Neuronal stem cell (in vitro differentiated cells): ENCODE data around the gene SLC2A4RG.
"Not testable (repeated sequence)": the region's sequence is repeated elsewhere in the genome, so short reads cannot be mapped to it uniquely, and the experiment has no call there.

ENCODE experiments used
- DNase-seq: peaks from one replicate; pipeline ENCODE4 v3.0.0-alpha.2; 2013; ENCODE audit warnings: low spot score
- H2AFZ ChIP-seq: one replicate; pipeline ENCODE4 v1.6.1; 2013; ENCODE audit warnings: mild to moderate bottlenecking, low read length, inconsistent platforms
- H2AK5ac ChIP-seq: 2 replicates; pipeline ENCODE4 v1.6.1; 2013; ENCODE audit warnings: low read depth, mild to moderate bottlenecking, inconsistent platforms, low read length, moderate library complexity, mixed read lengths
- H2BK120ac ChIP-seq: 2 replicates; pipeline ENCODE4 v1.6.1; 2013; ENCODE audit warnings: low read depth, mild to moderate bottlenecking, inconsistent platforms, low read length, moderate library complexity, mixed read lengths
- H2BK12ac ChIP-seq: one replicate; pipeline ENCODE4 v1.6.1; 2013; ENCODE audit warnings: low read length, inconsistent platforms
- H2BK15ac ChIP-seq: 2 replicates; pipeline ENCODE4 v1.6.1; 2013; ENCODE audit warnings: mild to moderate bottlenecking, low read length, inconsistent platforms, mixed read lengths
- H2BK5ac ChIP-seq: one replicate; pipeline ENCODE4 v1.6.1; 2013; ENCODE audit warnings: inconsistent platforms, mild to moderate bottlenecking, low read length, moderate library complexity
- H3K14ac ChIP-seq: one replicate; pipeline ENCODE4 v1.6.1; 2013; ENCODE audit warnings: low read length, inconsistent platforms
- H3K18ac ChIP-seq: 2 replicates; pipeline ENCODE4 v1.6.1; 2013; ENCODE audit warnings: low read length, inconsistent platforms
- H3K23ac ChIP-seq: 2 replicates; pipeline ENCODE4 v1.6.1; 2013; ENCODE audit warnings: low read depth, mild to moderate bottlenecking, mixed read lengths, low read length, inconsistent platforms; ENCODE audit not compliant: poor library complexity
- H3K27ac ChIP-seq: replicated peaks from 3 replicates; pipeline ENCODE4 v1.5.1; 2013; ENCODE audit warnings: low read length, inconsistent platforms
- H3K27me3 ChIP-seq, 3 experiments: 2 replicates each; pipeline ENCODE4 v1.6.1; 2013; ENCODE audit warnings: low read length in 3 of 3, mild to moderate bottlenecking in 2 of 3, inconsistent platforms in 1 of 3, low read depth in 1 of 3, mixed read lengths in 1 of 3, moderate library complexity in 1 of 3; ENCODE audit not compliant: control insufficient read depth in 3 of 3, insufficient read depth in 3 of 3
- H3K36me3 ChIP-seq, 2 donors: replicated peaks in 1 of 2; 2 replicates each; pipeline ENCODE4 v1.6.1; 2013; ENCODE audit warnings: low read length in 2 of 2; ENCODE audit not compliant: control insufficient read depth in 2 of 2, insufficient read depth in 2 of 2
- H3K4ac ChIP-seq: 2 replicates; pipeline ENCODE4 v1.6.1; 2013; ENCODE audit warnings: inconsistent platforms, mild to moderate bottlenecking, low read length, moderate library complexity
- H3K4me1 ChIP-seq, 2 donors: 1 replicate in 1 of 2; 2 replicates in 1 of 2; pipeline ENCODE4 v1.6.1; 2013; ENCODE audit warnings: low read length in 2 of 2, low read depth in 1 of 2; ENCODE audit not compliant: control insufficient read depth in 2 of 2, insufficient read depth in 1 of 2
- H3K4me2 ChIP-seq: one replicate; pipeline ENCODE4 v1.6.1; 2013; ENCODE audit warnings: mild to moderate bottlenecking, low read length, inconsistent platforms; ENCODE audit not compliant: insufficient read depth, poor library complexity, severe bottlenecking
- H3K4me3 ChIP-seq, 2 donors: 2 replicates each; pipeline ENCODE4 v1.5.1; 2013; ENCODE audit warnings: low read length in 2 of 2, mild to moderate bottlenecking in 2 of 2, inconsistent platforms in 1 of 2, moderate library complexity in 1 of 2
- H3K79me1 ChIP-seq: one replicate; pipeline ENCODE4 v1.6.1; 2013; ENCODE audit warnings: low read depth, mild to moderate bottlenecking, inconsistent platforms, low read length, moderate library complexity
- H3K9ac ChIP-seq: one replicate; pipeline ENCODE4 v1.6.1; 2013; ENCODE audit warnings: mild to moderate bottlenecking, low read depth, low read length, inconsistent platforms; ENCODE audit not compliant: poor library complexity
- H3K9me3 ChIP-seq, 2 donors: replicated peaks in 1 of 2; 2 replicates each; pipeline versions ENCODE3 to v1.6.1; 2013; ENCODE audit warnings: low read length in 2 of 2, mild to moderate bottlenecking in 2 of 2, inconsistent platforms in 1 of 2, low read depth in 1 of 2, mixed read lengths in 1 of 2, moderate library complexity in 1 of 2; ENCODE audit not compliant: control insufficient read depth in 2 of 2, insufficient read depth in 1 of 2
- H4K8ac ChIP-seq: one replicate; pipeline ENCODE4 v1.6.1; 2013; ENCODE audit warnings: low read depth, mild to moderate bottlenecking, inconsistent platforms, low read length, moderate library complexity
- H4K91ac ChIP-seq: one replicate; pipeline ENCODE4 v1.6.1; 2013; ENCODE audit warnings: low read length, low read depth, mild to moderate bottlenecking, inconsistent platforms; ENCODE audit not compliant: poor library complexity
- WGBS, 2 donors: extraction: QIAGEN DNeasy Blood & Tissue Kit; methylation state at CpG; one replicate each; pipeline ENCODE4 v1.1.7; 2013; ENCODE audit warnings: missing lambda C conversion rate in 2 of 2, mixed read lengths in 1 of 2; ENCODE audit not compliant: insufficient read length in 2 of 2, insufficient replicate concordance in 1 of 2; ENCODE audit errors: extremely low coverage in 2 of 2; 5-methylcytosine and 5-hydroxymethylcytosine counted together

The SLC2A4RG gene

DNA sequence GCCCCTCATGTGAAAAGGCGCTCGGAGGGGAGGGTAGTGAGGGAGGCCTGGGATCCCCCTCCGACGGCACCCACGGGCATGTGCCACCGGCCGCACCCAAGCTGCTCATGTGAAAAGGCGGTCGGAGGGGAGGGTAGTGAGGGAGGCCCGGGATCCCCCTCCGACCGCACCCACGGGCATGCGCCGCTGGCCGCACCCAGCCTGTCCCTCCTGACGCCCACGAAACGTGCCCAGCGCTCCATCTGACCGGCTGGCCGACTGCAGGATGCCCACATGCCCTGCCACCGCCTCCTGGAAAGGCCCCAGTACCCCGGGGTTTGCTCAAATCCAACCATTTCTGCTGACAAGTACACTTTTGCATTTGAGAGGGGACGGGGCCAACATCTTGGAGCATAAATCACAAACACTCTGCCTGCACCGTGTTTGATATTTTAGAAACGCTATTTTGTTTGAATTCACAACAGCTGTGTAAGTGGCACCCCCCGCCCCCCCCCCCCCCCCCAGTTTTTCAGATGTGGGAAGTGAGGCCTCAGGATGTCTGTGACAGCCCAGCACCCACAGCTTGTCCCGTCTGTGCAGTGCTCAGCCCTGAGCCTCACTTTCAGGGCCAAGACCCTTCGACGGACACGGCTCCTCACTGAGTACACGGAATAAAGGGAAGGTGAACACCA lies 34.1 kb downstream of the SLC2A4RG start:
- no CpG with 5 or more reads among the region's 33 CpGs for WGBS, 2 donors
- no peak overlapping the region for H3K27ac ChIP-seq
- no peak overlapping the region for H3K4me2 ChIP-seq
- H4K91ac ChIP-seq, result no peak overlapping the region
- no peak overlapping the region for H3K9ac ChIP-seq
- H2BK120ac ChIP-seq, result no peak overlapping the region
- H2BK12ac ChIP-seq, result no peak overlapping the region
- no peak for DNase-seq
- no peak overlapping the region for H3K14ac ChIP-seq
- H2BK5ac ChIP-seq, result no peak overlapping the region
- H4K8ac ChIP-seq, result no peak overlapping the region
- H3K36me3 ChIP-seq, result peaks cover 1 to 43% of the 10 kb centered on the region in 2 donors
- H3K4me3 ChIP-seq, result no peak overlapping the region
- no peak overlapping the region for H3K18ac ChIP-seq
- no peak overlapping the region for H2BK15ac ChIP-seq
- H3K27me3 ChIP-seq, result no peaks in the 10 kb centered on the region
- H2AK5ac ChIP-seq, result no peak overlapping the region
- no peak overlapping the region for H2AFZ ChIP-seq
- peaks cover 12% of the 10 kb centered on the region for H3K79me1 ChIP-seq
- no peak overlapping the region for H3K4ac ChIP-seq
- H3K23ac ChIP-seq, result no peak overlapping the region
- H3K4me1 ChIP-seq, result peaks cover 8 to 10% of the 10 kb centered on the region in 2 donors
- H3K9me3 ChIP-seq, result no peaks in the 10 kb centered on the region

DNA sequence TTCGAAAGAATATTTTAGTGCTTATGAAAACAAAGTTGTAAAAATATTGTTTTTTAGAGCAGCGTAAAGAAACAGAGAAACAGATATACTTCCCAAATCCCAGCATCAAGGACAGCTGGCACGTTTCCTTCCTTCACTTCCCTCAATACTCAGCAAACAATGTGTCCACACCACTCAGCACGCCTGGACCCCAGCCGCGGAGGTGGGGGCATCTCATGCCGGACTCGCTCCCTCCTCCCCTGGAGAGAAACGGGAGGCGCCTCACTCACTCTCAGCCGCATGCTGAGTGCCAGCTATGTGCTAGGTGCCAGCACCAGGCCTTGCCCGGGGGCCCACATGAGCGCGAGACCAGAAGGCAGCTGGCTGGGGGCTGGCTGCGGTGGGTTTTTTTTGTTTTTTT lies 34.7 kb downstream of the SLC2A4RG start:
- Histone ChIP-seq H3K18ac (peak overlapping the region; percentile 28), H4K91ac (no peak overlapping the region), H3K4ac (no peak overlapping the region), H3K4me2 (no peak overlapping the region), H3K23ac (no peak overlapping the region), H3K4me1 (peaks cover 8 to 10% of the 10 kb centered on the region in 2 donors), H2AK5ac (no peak overlapping the region), H2BK5ac (no peak overlapping the region), H3K14ac (no peak overlapping the region), H3K27me3 (no peaks in the 10 kb centered on the region), H3K4me3 (no peak overlapping the region), H4K8ac (no peak overlapping the region), H3K9me3 (no peaks in the 10 kb centered on the region), H2BK12ac (no peak overlapping the region), H2BK15ac (no peak overlapping the region), H2AFZ (no peak overlapping the region), H3K36me3 (peaks cover 0 to 37% of the 10 kb centered on the region in 2 donors), H3K79me1 (peaks cover 12% of the 10 kb centered on the region), H3K9ac (no peak overlapping the region), H3K27ac (no peak overlapping the region), H2BK120ac (no peak overlapping the region)
- no CpG with 5 or more reads among the region's 15 CpGs for WGBS, 2 donors
- no peak for DNase-seq

DNA sequence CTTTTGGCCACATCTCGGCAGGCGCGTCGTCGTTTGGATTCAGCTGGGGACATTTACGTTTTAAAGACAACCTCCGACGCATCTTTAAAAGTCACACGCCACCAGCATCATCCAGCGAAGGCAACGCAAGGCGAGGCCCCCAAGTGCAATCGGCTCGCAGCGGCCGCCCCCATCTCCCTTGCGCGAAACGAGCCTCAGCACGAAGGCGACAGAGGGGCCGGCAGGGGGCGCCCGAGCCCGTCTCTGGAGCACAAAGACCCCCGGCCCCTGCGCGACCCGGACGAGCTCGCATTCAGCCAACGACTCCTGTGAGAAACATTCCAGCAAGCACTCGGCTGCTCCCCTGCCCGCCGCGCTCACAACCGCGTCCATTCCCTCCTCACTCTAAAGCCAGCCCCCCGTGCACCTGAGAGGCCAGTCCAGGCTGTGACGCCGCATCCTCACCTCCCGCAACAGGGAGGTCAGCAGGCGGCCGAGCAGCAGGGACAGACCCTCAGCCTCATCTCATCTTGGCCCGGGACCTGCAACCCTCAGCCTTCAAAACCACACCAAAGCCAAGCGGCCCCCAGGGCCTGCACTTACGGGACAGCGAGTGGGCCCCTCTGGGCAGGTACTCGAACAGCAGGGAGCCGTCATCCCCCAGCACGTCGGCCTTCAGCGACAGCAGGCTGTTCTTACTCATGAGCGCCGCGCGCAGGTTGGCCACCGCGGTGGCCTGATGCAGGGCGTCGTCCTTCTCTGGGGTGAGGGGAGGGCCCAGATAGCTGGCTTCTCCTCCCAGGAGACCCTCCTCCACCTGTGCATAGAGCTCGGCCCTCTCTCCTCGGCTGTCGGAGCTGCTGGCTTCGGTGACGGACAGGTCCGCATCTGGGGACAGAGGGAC lies 35.8 kb downstream of the SLC2A4RG start:
- Histone ChIP-seq H3K4me3 (peak overlapping the region; percentile 2 to 70), H3K9ac (peak overlapping the region; percentile 92), H3K27me3 (no peaks in the 10 kb centered on the region), H4K8ac (no peak overlapping the region), H2BK5ac (no peak overlapping the region), H2AK5ac (peak overlapping the region; percentile 16), H2BK12ac (no peak overlapping the region), H3K14ac (peak overlapping the region; percentile 22), H2AFZ (peak overlapping the region; percentile 87), H3K23ac (no peak overlapping the region), H3K18ac (peak overlapping the region; percentile 71), H3K36me3 (peaks cover 0 to 31% of the 10 kb centered on the region in 2 donors), H3K4me1 (peaks cover 8 to 10% of the 10 kb centered on the region in 2 donors), H3K4ac (no peak overlapping the region), H3K9me3 (no peaks in the 10 kb centered on the region), H2BK15ac (no peak overlapping the region), H3K27ac (peak overlapping the region; percentile 64), H2BK120ac (peak overlapping the region; percentile 9), H3K4me2 (peak overlapping the region; percentile 91), H4K91ac (no peak overlapping the region), H3K79me1 (peaks cover 12% of the 10 kb centered on the region)
- no CpG with 5 or more reads among the region's 67 CpGs for WGBS, 2 donors
- DNase-seq, result peak; percentile 87

DNA sequence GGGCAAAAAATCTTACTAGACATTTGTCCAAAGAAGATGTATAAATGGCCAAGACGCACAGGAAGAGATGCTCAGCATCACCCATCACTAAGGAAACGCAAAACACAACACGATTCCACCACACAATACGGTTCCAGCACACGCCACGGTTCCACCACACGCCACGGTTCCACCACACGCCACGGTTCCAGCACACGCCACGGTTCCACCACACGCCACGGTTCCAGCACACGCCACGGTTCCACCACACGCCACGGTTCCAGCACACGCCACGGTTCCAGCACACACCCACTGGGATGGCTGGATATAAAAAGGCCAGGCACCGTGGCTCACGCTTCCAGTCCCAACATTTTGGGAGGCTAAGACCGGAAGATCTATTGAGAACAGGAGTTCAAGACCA lies 37.3 kb downstream of the SLC2A4RG start:
- H2AK5ac ChIP-seq, H3K27ac ChIP-seq, H3K4me1 ChIP-seq, H4K91ac ChIP-seq, H2BK12ac ChIP-seq, H3K18ac ChIP-seq, H2BK120ac ChIP-seq, H3K4ac ChIP-seq, H3K4me3 ChIP-seq, H3K27me3 ChIP-seq, H2BK15ac ChIP-seq, H3K14ac ChIP-seq, H2AFZ ChIP-seq, H3K9me3 ChIP-seq, H3K79me1 ChIP-seq, H3K9ac ChIP-seq, H2BK5ac ChIP-seq, DNase-seq, H4K8ac ChIP-seq, H3K4me2 ChIP-seq, H3K23ac ChIP-seq: not testable (repeated sequence)
- peaks cover 0 to 21% of the 10 kb centered on the region in 2 donors for H3K36me3 ChIP-seq
- WGBS, 2 donors, result no CpG with 5 or more reads among the region's 23 CpGs
